Measurements from ENCODE around the gene DACT1.

- TF ChIP-seq POLR2A (IDR thresholded peaks at IDR 0.05) (no peak), CTCF (IDR thresholded peaks at IDR 0.05) (no peak)
Measured at GRCh38 chr14:58677001-58677400, 39.2 kb downstream of the DACT1 start.
